Endometrial microvascular endothelial cells (primary cell): ENCODE results near the gene SLC25A33. TPM values are rescaled to one million over a fixed set of nuclear protein-coding genes. Genes with fewer than 3 reads are reported as not detected.
"Not testable (repeated sequence)": the region's sequence is repeated elsewhere in the genome, so short reads cannot be mapped to it uniquely, and the experiment has no call there.

Experiments
- in situ Hi-C: cut with HindIII; loops from 2 replicates; pipeline ENCODE4 v1.10.0; 2017; ENCODE audit warnings: low sequenced_read_pairs, low pct_unique_long_range_greater_than_20kb; ENCODE audit errors: inconsistent ontology term
- total RNA-seq: library from RNA; depleted of rRNA; stranded (reverse); fragments of >200 nt; gene quantifications from one replicate; pipeline ENCODE4 v1.2.3, GENCODE V29; 2015; ENCODE audit errors: inconsistent ontology term

Gene SLC25A33, protein sequence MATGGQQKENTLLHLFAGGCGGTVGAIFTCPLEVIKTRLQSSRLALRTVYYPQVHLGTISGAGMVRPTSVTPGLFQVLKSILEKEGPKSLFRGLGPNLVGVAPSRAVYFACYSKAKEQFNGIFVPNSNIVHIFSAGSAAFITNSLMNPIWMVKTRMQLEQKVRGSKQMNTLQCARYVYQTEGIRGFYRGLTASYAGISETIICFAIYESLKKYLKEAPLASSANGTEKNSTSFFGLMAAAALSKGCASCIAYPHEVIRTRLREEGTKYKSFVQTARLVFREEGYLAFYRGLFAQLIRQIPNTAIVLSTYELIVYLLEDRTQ
- total RNA-seq = 8.6 TPM

DNA sequence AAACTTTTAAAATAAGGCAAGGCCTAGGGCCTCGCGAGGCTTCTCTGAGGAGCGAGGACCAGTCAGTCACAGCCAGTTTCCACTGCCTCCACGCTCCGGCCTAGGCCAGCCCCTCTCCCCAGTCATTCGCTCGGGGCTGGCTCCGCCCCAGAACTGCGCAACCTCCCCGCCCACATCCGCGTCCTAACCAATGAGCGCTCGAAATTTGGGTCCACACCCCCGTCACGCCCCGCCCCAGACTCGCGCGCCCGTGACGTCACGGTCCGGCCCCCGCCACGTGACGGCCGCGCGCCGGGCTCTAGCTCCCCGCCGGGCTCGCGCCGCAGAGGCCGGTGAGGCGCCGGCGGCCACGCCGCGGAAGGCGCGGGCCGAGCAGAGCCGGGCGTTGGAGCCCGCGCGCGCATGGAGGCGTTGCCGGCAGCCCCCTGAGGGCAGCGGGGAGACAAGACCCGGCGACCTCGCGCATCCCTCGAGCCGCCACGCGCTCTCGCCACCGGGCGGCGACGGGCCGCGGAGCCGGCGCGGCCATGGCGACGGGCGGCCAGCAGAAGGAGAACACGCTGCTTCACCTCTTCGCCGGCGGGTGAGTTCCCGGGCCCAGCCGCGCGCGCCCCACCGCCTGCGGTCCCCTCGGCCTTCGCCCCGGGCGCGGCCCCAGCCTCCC, at the start of gene SLC25A33:
SLC25A33 (plus strand) TSS at position 301 of the 664 bp plus-strand sequence; CDS start at position 528, 227 bp downstream.
- in situ Hi-C loops = no loop called here

DNA sequence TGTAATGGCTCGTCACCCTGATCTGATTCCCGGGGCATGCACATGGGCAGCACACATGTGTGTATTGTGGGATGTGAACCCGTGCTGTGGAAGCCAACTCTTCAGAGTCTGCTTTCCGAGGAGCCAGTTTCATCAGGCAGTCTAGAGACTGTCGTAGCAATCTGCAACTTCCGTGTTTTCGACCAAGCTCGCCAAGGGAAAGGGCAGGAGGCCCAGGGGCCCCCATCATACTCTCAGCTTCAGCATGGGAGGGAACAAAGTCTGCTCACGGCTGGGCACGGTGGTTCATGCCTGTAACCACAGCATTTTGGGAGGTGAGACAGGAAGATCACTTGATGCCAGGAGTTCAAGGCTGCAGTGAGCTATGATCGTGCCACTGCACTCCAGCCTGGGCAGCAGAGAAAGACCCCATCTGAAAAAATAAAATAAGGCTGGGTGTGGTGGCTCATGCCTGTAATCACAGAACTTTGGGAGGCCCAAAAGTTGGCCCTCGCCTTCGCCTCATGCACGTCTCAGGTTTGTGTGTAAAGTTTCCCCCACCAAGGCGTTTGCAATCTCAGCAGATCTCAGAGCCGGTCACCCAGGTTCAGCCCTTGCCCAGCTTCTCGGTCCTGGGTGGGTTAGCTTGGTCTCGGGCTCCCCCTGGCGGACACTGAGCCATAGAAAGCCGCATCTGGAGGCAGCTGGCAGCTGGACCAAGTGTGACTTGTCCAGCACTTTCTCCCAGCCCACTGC, 48.5 kb upstream of the SLC25A33 start:
- in situ Hi-C loops = no loop called here

DNA sequence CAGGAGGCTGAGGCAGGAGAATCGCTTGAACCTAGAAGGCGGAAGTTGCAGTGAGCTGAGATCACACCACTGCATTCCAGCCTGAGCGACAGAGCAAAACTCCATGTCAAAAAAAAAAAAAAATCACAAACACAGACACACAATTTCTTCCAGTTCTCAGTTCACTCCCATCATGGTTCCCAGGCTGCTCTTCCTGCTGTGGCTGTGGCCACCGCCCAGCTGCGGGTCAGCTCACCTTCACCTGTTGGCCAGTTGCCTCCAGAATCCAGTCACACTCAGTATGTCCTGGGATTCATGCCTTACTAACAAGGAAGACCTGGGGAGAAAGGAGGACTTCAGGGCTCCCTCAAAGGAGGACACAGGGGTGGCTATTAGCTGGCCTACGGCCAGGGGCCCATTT, 45.9 kb upstream of the SLC25A33 start:
- in situ Hi-C loops = no loop called here

DNA sequence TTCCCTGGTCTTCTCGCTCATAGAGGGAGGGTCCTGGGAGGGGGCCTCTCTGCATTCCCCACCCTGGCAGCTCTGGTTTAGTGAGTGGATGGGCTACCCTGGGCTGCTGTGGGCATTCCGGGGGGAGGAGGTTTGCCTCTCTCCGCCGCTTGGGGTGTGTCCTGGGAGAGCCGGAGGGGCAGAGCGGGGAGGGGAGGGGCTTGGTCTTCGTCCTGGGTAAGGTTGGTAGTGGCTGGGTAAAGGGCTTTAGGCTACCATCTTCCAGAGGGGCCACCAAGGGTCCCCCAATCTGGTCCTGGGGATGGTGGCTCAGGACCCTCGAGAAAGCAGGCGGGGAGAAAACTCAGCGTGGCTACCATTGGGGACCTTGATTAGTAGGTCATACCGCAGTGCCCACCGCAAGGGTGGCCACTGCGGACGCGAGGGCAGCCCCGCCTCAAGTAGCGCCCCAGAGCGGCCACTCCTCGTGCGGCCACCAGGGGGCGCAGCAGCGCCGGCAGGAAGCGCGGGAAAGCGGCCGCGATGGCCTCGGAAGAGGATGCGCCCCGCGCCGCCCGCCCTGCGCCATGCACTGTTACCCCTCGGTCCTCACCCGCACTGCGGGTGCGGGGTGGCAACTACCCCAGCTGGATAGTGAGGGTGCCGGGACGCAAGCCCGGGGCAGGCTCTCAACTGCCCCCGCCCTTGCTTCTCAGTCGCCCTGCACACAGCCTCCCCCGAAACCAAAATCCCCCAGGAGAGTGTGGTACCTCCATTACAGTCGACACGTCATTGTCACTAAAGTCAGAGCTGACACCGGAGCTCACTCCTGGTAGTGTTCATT, 44.1 kb upstream of the SLC25A33 start:
- in situ Hi-C loops = no loop called here

DNA sequence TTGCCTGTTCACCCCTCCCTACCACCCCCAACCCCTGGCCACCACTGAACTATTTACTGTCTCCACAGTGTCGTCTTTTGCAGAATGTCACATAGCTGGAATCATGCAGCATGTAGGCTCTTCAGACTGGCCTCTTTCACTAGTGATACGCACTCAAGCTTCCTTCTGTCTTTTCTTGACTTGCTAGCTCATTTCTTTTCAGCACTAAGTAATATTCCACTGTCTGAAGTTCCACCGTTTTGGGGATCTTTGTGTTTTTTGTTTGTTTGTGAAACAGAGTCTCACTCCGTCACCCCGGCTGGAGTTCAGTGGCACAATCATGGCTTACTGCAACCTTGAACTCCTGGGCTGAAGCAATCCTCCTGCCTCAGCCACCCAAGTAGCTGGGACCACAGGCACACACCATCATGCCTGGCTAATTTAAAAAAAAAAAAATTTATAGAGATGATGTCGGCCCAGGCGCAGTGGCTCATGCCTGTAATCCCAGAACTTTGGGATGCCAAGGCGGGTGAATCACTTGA, 43.4 kb upstream of the SLC25A33 start:
- in situ Hi-C loops = no loop called here

DNA sequence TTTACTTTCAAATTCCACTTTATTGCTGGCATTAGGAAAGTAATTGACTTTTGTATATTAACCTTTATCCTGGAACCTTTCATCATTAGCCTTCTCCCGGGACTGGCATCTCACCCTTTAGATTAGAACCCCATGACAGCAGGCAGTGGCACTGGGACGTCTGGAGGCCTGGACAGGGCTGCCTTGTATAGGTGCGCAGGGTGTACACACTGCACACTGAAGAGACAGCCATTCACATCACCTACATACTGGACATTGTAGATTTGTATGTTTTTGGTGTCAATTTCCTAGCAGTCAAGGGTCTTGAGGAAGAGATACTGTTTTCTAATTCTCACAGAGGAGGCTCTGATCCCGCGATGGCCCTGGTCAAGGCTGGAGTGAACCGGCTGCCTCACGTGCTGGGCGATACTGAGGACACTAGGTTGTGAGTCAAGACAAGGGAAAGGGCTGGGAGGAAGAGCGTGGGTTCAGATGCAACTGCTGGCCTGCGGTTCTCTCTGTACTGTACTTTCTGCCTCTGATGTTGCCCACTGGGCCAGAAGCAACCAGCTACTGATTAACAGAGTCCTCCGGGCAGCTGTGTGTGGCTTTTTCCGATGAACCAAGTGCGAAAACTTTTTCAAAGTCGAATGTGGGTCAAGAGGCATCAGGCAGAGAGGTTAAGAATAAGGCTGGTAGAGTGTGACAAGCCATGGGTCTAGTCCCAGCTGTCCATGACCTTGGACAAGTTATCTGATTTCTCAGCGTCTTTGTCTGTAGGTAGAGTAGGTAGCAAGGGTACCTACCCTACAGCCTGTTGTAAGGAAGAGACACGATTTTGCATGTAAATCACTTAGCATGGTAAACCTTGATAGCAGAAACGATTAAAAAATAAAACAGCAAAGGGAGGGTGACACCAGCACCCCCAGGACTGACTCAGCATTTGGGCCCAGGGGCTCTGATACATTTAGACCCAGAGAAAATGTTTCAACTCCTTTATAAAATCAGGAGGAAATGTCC, 38.2 kb upstream of the SLC25A33 start:
- in situ Hi-C loops = no loop called here

DNA sequence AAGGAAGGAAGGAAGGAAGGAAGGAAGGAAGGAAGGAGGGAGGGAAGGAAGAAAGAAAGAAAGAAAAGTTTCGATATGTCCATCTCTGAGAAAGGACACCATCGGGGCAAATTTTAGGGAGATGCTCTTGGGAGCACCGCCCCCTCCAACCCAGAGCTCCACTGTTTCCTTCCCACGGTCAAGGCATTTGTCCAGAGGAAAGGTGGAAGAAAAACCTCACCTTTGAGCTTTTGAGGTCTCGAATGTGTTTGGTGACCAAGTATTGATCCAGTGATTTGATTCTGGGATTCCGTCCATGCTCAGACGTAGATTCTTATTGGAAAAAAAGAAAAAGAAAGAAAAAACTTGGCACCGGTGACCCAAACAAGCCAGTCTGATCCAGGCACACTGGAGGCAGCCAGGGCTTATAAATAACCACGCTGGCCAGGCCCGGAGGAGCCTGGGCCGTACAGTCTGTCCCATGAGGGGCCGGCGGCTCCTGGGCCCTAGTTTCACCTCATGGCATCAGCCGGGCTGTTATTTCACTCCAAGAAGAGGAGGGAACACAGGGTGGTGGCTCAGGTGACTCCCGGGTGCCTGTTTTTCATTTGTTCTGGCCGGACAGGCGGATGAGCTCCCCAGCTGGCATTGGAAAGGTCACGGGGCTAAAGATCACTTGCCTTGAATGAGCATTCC, 36.1 kb upstream of the SLC25A33 start:
- in situ Hi-C loops = no loop called here

DNA sequence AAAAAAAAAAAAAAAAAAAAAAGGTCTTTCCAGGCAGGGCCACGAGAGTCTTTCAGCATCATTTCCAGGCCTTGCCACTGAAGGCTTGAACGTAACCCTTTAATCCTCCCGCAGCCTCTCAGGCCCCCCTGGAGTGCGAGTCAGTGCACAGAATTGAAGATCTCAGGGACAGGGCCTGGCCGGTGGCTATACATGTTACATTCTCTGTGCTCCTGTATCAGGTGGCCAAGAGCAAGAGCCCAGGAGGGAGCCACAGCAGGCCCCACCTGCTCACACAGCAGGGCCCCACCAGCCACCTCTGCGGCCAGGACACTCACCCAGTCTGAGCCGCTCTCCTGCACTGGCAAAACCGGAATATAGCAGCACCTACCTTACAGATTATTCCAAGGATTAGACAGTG, 34.1 kb upstream of the SLC25A33 start:
- in situ Hi-C loops = no loop called here

DNA sequence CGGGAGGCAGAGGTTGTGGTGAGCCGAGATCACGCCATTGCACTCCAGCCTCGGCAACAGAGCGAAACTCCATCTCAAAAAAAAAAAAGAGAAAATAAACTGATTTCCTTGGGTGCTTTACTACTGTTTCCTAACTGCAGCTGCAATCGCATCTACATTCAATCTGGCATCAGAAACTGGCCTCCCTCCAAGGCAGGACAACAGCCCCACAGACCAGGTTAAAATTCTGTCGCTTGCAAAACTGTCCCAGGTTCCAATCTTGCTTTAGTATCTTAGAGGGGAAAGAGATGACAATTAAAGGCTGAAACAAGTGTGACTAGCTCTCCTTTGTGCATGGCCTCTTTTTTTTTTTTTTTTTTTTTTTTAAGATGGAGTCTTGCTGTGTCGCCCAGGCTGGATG, 32.4 kb upstream of the SLC25A33 start:
- in situ Hi-C loops = no loop called here

DNA sequence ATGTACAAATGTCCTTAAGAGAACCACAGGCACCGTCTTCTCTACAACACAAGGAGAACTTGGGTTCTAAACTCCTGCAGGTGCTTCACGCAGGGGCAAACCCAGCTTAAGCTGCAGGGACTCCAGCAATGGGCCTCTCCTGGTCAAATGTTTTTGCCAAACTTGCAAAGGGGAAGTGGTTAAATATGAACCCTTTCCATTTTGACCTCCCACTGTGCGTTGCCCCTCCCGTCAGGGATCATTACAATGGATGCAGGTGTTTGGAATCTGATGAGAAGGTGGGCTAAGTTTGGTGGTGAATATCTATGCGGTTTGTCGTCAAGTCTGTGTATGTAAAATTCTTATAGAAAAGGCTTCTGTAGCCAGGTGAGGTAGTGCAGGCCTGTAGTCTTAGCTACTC, 29.1 kb upstream of the SLC25A33 start:
- in situ Hi-C loops = no loop called here

DNA sequence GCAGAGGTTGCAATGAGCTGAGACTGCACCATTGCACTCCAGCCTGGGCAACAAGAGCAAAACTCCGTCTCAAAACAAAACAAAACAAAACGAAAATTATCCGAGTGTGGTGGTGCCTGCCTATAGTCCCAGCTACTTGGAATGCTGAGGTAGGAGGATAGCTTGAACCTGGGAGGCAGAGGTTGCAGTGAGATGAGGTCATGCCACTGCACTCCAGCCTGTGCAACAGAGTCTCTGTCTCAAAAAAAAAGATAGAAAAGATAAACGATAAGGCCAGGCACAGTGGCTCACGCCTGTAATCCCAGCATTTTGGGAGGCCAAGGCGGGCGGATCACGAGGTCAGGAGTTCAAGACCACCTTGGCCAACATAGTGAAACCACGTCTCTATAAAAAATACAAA, 23.7 kb upstream of the SLC25A33 start:
- in situ Hi-C loops = not testable (repeated sequence)

DNA sequence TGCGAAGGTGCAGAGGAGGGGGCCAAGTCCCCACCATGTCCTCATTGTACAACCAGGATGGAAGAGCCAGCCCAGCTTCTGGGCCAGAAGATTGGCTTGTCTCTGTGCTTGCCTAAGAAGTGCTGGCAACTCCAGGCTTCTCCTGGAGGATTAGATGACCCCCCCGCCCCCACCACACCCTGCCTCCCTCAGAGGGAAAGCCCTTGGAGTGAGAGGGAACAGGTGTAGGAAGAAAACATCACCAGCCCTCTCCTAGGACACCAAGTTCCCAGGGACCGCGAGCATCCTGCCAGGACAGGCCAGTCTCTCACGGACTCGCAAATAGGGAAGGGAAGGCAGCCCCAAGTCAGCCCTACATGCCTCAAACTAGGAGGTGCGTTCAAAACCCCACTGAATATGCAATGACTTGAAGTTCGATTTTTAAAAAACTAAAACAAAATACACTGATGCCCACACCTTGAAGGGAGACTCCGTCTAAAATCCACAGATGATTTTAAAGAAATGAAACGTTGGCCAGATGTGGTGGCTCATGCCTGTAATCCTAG, 20.7 kb upstream of the SLC25A33 start:
- in situ Hi-C loops = no loop called here

DNA sequence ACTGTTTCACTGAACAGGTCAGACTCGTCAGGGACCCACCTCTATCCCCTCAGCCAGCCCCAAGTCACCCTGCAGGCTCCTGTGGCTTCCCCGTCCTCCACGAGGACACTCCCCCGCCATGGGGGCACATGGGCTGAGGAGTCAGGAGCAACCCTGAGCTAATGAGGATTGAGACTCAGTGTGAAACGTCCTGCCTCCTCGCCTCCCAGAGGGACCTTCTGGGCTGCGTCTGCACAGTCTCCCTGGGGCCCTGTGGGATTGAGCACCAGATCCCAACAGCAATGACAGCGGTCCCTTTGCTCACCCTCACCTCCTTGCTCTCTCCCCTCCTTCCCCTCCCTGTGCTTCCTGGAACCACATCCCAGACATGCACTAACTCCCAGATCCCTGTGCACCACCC, 18.9 kb upstream of the SLC25A33 start:
- in situ Hi-C loops = no loop called here

DNA sequence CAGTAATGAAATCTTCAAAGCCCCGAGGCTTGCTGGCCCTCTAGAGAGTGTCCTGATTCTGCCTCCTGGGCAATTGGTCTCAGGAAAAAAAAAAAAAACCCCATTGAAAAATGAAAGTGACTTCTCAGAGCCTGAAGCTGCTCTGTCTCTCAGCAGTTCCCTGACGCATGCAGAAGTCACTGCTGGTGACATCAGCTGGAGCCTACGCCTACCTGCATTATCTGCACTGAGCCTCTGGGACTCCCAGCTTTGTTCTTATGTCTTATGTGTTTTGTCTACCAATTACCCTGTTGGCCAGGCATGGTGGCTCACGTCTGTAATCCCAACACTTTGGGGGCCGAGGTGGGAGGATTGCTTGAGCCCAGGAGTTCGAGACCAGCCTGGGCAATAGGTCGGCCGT, 10.1 kb upstream of the SLC25A33 start:
- in situ Hi-C loops = no loop called here

DNA sequence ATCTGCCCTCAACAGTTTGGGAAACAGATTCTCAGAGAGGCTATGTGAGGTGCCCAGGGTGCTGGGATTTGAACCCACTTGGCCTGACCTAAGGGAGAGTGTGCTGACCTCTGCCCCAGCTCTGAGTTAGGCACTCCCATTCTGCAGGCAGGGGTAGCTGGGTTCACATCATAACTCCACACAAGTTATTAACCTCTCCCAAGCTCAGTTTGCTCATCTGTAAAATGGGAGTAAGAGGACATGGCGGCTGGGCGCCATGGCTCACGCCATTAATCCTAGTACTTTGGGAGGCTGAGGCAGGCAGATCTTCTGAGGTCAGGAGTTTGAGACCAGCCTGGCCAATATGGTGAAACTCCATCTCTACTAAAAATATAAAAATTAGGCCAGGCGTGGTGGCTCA, 8.9 kb upstream of the SLC25A33 start:
- in situ Hi-C loops = no loop called here

DNA sequence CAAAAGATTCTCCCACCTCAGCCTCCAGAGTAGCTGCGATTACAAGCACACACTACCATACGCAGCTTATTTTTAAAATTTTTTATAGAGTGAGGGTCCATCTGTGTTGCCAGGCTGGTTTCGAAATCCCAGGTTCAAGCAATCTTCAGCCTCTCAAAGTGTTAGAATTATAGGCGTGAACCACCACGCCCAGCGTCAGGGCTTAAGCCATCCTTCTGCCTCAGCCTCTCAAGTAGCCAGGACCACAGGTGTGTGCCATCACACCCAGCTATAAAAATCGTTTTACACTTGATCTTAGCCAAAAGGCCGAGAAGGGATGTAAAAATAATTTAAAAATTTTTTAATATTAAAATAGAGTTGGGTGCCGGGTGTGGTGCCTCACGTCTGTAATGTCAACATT, 4.3 kb upstream of the SLC25A33 start:
- in situ Hi-C loops = no loop called here

DNA sequence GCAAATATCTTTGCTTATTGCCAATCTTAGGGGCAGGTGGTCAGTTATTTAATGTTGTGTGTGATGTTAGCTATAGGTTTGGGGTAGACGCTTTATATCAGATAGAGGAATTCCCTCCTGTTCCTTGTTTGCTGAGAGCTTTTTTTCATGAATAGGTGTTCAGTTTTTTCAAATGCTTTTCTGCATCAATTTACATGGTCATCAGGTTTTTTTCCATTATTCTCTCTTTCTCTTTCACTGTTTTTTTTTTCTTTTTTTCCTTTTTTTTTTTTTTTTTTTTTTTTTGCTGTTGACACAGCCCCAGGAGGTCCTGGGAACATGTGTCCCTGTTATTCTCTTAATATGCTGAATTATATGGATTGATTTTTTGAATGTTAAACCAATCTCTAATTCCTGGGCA, 3.0 kb upstream of the SLC25A33 start:
- in situ Hi-C loops = no loop called here
